ENCODE measurements around the gene STX5.
"Not testable (repeated sequence)": the region's sequence is repeated elsewhere in the genome, so short reads cannot be mapped to it uniquely, and the experiment has no call there.

The STX5 gene

DNA sequence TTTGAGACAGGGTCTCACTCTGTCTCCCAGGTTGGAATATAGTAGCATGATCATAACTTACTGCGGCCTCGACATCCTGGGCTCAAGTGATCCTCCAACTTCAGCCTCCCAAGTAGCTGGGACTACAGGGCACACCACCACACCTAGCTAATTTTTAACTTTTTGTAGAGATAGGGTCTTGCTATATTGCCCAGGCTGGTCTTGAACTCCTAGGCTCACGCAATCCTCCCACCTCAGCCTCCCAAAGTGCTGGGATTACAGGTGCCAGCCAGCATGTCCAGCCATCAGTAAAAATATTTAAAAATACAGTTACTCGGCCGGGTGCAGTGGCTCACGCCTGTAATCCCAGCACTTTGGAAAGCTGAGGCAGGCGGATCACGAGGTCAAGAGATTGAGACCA is 3.7 kb downstream of the STX5 start:
- not testable (repeated sequence) for FAIRE-seq

DNA sequence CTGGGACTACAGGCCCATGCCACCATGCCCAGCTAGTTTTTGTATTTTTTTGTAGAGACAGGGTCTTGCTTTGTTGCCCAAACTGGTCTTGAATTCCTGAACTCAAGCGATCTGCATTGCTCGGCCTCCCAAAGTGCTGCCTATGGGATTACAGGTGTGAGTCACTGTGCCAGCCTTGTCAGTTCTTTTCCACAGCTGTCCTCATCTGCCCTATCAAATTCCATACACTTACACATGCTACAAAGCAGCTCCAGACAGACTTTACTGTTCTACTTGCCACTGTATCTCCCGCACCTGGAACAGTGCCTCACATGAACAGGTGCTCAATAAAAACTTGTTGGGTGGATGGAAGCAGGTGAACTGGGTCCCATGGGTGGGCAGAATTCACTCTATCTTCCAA is 8.2 kb downstream of the STX5 start:
- FAIRE-seq = no peak

DNA sequence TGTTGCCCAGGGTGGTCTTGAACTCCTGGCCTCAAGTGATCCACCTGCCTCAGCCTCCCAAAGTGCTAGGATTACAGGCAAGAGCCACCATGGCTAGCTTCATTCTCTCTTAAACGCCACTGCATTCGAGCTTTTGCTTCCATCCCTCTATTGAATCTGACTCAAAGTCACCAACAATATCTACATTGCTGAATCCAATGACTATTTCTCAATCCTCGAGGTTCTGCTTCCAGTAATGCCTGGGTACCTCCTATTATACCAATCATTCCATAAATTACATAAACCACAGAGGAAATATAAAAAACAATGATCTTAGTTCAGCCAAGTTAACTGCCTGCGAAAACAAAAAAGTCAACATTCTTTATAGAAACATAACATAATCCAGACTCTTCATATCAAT is 14.7 kb downstream of the STX5 start:
- no peak for FAIRE-seq

DNA sequence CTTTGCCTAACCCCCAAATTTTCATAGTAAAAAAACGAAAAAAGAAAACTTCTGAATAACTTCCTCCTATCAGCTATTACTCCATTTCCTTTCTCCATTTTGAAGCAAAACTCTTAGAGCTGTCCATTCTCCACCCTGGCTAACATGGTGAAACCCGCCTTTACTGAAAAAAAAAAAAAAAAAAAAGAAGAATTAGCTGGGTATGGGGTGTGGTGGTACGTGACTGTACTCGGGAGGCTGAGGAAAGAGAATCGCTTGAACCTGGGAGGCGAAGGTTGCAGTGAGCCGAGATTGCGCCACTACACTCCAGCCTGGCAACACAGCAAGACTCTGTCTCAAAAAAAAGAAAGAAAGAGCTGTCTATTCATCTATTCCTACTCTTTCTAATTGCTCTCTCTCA is 15.3 kb downstream of the STX5 start:
- FAIRE-seq = no peak

DNA sequence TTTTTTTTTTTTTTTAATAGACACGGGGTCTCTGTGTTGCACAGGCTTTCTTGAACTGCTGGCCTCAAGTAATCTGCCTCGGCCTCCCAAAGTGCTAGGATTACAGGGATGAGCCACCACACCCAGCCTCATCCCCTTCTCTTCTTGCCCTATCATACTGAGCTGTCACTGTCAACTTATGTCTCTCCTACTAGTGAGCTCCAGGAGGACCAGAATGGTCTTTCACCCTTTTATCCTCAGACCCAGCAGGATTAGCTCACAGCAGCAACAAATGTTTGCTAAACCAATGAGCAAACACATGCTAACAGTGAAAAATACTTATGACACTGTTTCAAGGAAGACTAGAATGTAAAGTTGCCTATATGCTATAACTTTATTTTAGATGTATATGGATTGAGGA is 20.2 kb downstream of the STX5 start:
- no peak for FAIRE-seq

DNA sequence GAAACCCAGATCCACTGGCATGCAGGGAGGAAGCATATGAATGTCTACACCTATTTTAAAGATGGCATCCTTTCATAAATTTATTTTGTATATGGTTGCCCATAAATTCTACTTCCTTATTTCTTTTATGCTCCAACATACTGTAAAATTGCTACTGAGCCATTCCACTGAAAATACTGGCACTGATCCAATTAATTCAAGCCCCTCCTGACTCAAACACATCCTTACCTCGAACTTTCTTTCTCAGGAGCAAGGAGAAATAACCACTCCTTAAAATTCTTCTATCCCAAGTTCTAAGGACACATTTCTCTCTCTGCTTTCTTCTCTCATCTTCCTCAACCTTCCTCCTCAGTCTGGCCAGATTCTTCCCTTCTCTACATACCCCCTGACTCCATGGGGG is 21.1 kb downstream of the STX5 start:
- no peak for FAIRE-seq

DNA sequence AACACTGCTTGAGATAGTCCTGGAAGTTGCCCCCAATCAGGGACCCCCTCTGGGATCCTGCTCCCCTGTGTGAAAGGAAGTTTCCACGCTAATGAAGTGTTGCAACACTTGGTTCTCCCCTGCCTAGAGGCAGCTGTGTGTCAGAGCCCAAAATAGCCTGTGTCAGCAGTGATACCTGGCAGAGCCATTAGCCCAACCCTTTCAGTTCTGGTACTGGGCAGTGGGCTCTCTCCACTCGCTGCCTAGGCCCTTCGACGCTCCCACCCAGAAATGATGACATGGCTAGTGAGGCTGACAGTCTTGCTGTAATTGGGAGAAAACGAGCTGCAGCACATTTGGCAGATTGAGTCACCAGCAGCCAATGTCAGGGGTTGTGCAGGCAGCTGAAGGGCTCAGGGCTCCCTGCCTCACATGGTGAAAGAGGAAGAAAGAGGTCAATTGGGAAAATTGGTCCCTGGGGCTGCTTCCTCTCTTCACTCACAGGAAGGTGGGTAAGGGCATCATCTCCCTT is 25.2 kb downstream of the STX5 start:
- no peak for FAIRE-seq

DNA sequence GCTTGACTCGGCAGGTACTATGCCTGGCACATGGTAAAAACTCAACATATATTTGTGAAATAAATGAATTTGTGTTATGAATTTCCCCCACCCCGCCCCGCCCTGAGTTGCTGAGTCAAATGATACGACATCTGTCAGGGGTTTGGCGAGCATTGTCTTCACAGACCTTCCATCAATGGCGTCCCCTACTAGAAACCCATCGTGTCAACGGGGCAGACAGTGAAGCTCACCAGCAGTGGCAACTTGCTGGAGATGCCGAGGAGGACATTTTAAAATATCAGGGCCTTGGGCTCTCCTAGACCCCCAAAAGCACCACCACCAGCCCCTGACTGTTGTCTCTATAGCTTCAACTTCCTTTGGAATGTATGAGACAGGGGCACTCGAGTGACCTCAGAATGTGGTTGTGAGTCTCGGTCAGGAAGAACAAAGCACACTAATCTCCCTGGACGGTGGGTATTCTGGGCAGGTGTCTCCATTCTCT is 25.9 kb downstream of the STX5 start:
- FAIRE-seq = no peak

DNA sequence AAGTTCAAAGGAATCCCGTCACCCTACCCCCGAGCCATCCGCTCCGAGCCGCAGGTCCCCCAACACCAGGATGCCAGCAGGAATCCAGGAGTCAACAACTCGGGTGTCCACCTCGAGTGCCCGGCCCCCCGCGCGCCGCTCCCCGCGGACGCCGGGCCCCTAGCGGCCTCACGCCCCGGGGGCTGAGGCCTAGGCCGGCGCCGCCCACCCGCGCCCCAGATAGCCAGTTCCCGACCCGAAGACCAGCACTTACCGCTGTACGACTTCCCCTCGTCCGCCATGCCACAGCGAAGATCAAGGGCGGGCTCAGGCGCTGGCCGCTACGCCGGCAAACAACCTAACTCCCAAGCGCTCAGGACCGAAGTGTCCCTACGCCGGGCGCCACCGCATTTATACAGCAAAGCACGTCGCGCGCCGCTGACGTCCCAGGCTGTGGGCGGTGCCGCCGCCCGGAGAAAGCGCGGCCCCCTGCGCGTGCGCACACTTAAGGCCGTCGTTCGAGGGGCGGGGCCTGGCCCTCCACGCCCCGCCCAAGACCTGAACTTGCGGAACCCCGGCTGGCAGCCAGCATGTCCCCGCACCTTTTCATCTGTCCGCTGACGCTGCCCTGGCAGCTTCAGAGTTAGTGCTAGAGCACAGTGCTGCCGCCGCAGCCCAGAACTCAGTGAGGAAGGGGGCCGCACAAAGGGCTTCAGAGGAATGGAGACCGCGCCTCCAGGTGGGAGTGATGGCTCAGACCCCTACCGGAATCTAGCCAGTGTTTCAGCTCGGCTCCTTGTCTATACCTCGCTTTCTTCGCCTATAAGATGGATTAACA is 26.6 kb downstream of the STX5 start, which contains the start of gene NXF1:
TSS of gene NXF1 (minus strand) at position 365 of the 817 bp plus-strand sequence. CDS start at position 281, 84 bp downstream.
- FAIRE-seq = no peak

DNA sequence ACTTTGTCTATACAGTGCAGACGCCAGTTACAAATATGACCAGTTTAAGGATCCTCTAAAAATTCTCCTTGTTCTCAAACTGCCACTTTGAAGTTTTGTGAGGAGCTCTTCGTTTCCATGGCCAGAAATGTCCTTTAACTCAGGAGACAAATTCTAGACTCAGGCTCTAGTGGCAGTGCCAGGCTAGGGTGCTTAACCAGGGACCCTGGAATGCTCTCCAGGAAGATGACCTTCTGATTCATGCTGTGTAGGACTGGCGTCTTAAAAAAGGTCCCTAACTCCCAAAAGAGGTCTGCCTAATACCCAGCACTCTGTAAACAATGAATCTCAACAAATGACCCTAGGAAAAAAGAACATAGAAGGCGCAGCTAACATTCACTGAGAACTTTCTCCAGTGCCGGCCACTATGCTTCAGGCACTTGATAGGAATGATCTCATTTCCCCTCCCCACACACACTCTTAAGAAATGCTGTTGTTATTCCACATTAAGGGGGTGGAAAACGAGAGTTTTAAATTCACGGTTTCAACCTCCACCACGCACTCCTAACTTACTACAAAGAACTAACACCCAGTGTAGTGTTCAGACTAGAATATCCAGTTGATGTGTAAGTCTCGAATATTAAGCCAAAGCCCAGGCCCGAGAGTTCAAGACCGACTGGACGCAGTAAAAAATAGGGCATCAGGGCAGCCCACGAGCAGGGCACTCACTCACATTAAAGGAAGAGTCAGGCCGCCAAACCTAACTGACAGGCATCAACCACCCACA is 27.4 kb downstream of the STX5 start:
- FAIRE-seq = no peak

DNA sequence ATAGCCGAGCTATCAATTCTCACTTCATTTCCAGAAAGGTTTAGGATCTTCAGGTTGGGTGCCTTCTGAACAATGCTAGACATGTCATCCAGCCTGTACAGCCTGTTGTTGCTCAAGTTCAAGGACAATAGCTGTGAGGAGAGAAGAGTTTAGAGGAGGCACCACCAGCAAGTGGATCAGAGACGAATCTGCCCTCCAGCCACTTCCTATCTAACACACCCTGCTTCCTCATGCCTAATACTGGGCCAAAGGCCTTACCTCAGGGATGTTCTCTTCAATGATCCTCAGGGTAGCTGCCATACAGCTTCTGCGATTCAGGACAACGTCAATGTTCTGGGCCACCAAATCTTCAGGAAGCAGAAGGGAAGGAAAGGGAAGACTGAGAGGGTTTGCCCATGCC is 30.8 kb downstream of the STX5 start:
- no peak for FAIRE-seq

DNA sequence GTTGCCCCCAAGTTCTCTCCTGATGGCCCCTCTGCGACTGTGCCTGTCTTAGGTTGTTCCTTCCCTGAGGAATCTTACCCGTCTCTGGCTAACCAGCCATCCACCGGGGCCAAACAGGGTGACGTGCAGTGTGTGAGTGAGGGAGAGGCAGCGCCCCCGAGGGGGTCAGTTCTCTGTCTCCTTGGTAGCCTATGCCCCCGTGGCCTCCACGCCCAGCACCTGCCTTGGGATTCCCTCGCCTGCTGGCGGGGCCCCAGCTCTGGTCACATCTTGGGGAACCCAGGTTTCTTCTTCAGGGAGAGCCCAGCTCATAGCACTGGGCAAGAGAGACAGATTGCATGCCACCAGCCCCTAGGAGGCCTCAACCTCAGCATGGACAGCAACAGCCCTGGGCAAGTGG is 32.4 kb downstream of the STX5 start:
- no peak for FAIRE-seq

DNA sequence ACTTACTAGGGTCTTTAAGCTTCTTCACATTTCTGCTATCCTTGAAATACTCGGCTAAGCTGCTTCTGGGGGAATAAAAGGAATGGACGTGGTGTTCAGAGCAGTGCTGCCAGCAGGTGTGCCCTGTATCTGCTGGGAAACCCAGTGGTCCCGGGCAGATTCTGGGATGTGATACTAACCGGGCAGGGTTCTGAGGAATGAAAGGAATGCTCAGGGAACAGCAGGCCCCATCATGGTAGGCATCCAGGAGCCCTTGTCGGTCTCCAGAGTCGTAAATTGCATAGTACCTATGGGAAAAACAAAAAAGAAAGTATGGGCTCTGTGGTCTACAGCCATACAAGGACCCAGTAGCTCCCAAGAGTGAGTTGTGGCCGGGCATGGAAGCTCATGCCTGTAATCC is 35.6 kb downstream of the STX5 start:
- no peak for FAIRE-seq

DNA sequence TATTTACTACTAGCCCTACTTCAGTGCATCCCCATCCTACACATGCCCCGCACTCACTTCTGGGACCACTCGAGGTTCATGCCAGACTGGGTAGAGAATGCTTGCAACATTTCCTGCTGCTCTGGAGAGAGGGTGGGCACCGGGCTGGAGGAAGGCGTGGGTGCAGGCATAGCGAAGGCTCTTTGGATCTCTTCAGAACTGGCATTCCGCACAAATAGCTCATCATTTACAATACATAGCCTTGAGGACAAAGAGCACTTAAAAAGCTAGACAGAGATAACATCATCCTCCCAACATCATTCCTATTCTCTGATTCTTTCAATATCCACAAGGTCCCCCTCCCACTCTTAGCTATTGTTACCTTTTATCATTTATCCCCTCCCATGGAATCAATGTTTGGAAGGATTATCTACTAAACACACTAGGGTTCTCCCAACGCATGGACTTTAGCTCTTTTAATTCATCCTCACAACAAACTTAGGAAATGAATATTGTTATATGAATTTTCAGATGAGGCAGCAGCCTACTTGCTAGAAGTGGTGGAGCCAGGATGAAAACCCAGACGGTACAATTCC is 37.6 kb downstream of the STX5 start:
- FAIRE-seq = no peak

DNA sequence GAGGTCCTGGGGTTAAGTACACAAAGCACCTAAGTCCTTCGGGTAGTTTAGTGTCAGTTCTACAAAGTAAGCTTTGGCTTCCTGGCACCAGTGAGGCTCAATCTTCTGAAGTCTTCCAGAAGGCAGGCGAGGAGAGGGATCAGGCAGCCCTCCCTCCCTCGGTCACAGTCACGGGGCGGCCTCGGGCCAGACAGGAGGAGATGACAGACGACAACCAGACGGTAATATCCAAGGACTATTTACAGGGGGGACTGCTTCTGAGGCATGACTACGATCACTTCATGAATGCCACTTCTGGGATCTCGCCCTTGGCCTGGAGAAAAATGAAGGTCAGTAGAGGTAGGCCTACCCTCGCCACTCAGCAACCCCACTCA is 39.7 kb downstream of the STX5 start:
- no peak for FAIRE-seq

DNA sequence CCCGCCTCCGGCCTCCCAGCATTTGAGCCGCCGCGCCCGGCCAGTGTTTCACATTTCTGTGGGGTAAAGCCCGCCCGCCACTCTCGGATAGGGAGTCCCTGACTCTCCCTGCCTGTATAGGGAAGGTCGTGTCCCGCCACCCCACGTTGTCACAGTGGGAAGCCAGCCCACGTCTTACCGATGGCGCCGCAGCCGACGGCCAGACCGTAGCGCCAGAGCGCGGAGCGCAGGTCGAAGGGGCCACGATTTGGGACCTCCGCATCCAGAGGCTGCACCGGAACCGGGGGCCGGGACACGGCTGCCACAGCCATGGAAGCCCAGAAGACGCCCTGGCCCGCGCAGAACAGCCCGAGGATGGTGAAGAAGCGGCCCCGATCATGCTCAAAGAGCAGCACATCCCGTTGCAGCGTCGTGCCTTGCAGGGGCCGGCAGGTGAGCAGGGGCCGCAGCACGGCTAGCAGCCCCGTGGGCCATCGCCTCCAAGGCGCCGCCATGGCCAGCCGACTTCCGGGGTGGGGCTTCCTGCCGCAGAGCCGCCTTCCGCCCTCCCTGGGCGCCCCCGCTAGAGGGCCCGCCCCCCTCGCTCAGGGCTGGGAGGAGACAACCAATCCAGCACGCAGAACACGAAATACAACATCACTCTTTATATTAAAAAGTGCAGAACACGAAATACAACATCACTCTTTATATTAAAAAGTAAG is 40.2 kb downstream of the STX5 start, which contains the start of gene TMEM223:
TSS of gene TMEM223 (minus strand) at position 506 of the 701 bp plus-strand sequence. CDS start at position 494, 12 bp downstream.
- no peak for FAIRE-seq

DNA sequence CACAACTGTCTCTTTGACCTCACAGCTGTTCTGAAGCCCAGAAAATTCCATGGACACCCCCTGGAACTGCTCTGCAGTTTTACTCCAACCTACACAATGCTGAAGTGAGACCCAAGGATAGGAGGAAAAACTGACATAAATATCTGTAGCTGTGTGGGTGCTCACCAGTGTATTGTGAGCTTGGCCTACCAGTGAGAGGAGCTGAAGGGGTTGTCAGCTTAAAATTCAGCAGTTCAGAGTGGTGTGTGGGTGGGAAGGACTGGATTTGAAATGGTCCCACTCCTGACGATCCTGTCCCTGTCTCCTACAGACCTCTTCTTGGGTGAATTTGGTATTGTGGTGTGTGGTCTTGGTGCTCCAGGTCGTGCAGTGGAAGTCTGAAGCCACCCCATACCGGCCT is 42.3 kb downstream of the STX5 start:
- FAIRE-seq = no peak

DNA sequence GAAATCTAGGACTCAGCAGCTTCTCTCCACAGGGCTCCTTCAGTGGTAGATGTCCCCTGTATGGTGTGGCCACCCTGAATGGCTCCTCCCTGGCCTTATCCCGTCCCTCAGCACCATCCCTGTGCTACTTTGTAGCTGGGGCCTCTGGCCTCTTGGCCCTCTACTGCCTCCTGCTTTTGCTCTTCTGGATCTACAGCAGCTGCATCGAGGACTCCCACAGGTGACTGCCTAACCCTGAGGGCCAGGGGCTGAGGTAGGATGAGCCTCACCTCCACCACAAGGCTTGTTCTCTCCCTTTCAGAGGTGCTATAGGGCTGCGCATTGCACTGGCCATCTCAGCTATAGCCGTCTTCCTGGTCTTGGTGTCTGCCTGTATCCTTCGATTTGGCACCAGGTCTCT is 42.9 kb downstream of the STX5 start:
- FAIRE-seq = no peak

DNA sequence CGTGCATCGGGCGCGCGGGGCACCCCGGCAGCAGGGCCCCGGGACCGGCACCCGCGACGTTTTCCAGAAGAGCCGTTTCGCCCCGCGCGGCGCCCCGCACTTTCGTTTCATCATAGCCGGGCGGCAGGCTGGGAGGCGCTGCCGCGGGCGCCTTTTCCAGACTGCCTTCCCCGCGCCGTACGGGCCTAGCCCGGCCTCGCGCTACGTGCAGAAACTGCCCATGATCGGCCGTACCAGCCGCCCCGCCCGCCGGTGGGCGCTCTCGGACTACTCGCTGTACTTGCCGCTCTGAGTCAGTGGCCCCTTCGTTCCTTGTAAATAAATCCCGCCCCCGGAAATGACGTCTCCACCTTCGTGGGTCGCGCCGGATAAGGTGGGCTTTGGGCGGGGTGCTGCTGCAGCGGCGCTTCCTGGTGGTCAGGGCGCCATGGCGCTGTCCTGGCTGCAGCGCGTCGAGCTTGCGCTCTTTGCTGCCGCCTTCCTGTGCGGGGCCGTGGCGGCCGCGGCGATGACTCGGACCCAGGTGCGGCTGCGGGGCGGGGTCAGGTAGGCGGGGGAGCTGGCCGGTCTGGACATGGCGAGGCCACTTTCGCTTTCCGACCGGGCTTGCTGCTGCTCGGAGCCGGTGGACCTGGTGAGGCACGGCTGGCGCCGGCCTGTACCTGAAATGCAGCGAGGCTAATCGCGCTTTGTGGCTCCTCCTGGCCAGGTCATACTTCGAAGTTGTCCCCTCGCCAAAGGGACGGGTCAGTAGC is 44.7 kb downstream of the STX5 start, which contains the start of gene TMEM179B:
TSS of gene TMEM179B (plus strand) at position 398 of the 755 bp plus-strand sequence. CDS start at position 428, 30 bp downstream.
- FAIRE-seq = no peak

DNA sequence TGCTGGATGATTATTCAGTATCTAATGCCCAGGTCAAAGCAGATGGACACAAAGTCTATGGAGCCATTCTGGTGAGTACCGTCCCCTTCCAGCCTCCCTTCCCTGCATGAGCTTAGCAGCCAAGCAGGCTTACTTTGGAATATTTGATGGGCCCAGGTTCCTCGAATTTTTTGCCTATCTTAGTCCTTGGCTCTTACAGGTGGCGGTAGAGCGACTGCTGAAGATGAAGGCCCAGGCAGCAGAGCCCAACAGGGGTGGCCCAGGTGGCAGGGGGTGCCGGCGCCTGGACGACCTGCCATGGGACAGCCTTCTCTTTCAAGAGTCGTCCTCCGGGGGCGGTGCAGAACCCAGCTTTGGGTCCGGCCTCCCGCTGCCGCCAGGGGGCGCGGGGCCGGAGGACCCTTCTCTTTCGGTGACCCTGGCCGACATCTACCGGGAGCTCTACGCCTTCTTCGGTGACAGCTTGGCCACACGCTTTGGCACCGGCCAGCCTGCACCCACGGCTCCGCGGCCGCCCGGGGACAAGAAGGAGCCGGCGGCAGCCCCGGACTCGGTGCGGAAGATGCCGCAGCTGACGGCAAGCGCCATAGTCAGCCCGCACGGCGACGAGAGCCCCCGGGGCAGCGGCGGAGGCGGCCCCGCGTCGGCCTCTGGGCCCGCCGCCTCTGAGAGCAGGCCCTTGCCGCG is 45.4 kb downstream of the STX5 start:
- no peak for FAIRE-seq

DNA sequence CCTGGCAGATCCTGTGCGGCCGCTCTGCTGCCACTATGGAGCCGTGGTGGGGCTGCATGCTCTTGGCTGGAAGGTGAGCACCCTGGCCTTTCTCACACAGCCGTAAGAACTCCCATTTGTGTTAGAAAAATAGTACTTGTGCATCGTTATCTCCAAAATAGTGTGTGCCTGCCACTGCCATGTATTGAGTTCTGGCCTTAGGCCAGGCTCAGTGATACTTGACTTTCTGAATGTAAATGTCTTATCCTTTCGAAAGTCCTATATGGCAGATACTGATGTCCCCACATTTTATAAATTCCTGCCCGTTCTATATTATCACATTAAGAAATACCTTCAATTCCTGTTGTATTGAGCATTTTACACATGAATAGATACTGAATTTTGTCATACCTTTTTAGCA is 49.1 kb downstream of the STX5 start:
- FAIRE-seq = no peak
